Esophagus squamous epithelium (tissue), 5 donors: ENCODE measurements around the gene IL18. TPM values are rescaled to one million over a fixed set of nuclear protein-coding genes. Genes with fewer than 3 reads are reported as not detected.

Experiments
- DNase-seq: peaks from one replicate; lab custom pipeline; 2025; lab: John Stamatoyannopoulos, UW
- H3K27ac ChIP-seq, 4 donors: fragments of 200-600 bp; sonication (generic); one replicate each; pipeline ENCODE4 v1.5.1; 2016 to 2019; ENCODE audit warnings: mild to moderate bottlenecking in 1 of 4
- H3K27me3 ChIP-seq, 4 donors: fragments of 200-600 bp; sonication (generic); 1 replicate in 3 of 4; 2 replicates in 1 of 4; pipeline versions ENCODE4 v1.5.1 to v1.6.0; 2017 to 2021; ENCODE audit warnings: antibody characterized with exemption in 1 of 4
- H3K36me3 ChIP-seq, 3 donors: fragments of 200-600 bp; sonication (generic); one replicate each; pipeline ENCODE4 v1.5.1; 2016 to 2019
- H3K4me1 ChIP-seq, 3 donors: fragments of 200-600 bp; sonication (generic); one replicate each; pipeline ENCODE4 v1.5.1; 2017 to 2019
- H3K4me3 ChIP-seq, 4 donors: fragments of 200-600 bp; sonication (generic); 1 replicate in 3 of 4; 2 replicates in 1 of 4; pipeline ENCODE4 v1.5.1; 2016 to 2019; ENCODE audit warnings: mild to moderate bottlenecking in 2 of 4, moderate library complexity in 1 of 4
- H3K9me3 ChIP-seq, 3 donors: fragments of 200-600 bp; sonication (generic); one replicate each; pipeline ENCODE4 v1.5.1; 2016 to 2019
- CTCF ChIP-seq, 6 experiments: fragments of 450-650 bp in 4 of 6; fragments of 200-600 bp in 2 of 6; sonication (generic) in 2 of 6; IDR thresholded peaks; one replicate each; pipeline ENCODE4 v1.5.1; 2016 to 2019; ENCODE audit warnings: antibody characterized with exemption in 6 of 6, mild to moderate bottlenecking in 4 of 6, moderate library complexity in 4 of 6
- POLR2A ChIP-seq, 4 donors: fragments of 450-650 bp; IDR thresholded peaks; one replicate each; pipeline ENCODE4 v1.6.1; 2017; ENCODE audit warnings: antibody characterized with exemption in 4 of 4, mild to moderate bottlenecking in 4 of 4, moderate library complexity in 3 of 4
- WGBS, 2 donors: methylation state at CpG; one replicate each; pipeline ENCODE4 v1.1.5; 2018; 5-methylcytosine and 5-hydroxymethylcytosine counted together
- intact Hi-C: fragments of 100-400 bp; cut with DNase I; formaldehyde crosslinking; loops from one replicate; pipeline ENCODE4 v1.15.0; 2022
- total RNA-seq, 4 donors: library from RNA; depleted of rRNA; stranded (reverse); fragments of >200 nt; gene quantifications; one replicate each; pipeline ENCODE4 v1.1.0, GENCODE V29; 2016
- donor health status: DM: yes; HTN: yes; CAD: no.

The IL18 gene
- total RNA-seq, 4 donors from 2014 or later, result 43.7 to 125 (median 98.3) TPM

DNA sequence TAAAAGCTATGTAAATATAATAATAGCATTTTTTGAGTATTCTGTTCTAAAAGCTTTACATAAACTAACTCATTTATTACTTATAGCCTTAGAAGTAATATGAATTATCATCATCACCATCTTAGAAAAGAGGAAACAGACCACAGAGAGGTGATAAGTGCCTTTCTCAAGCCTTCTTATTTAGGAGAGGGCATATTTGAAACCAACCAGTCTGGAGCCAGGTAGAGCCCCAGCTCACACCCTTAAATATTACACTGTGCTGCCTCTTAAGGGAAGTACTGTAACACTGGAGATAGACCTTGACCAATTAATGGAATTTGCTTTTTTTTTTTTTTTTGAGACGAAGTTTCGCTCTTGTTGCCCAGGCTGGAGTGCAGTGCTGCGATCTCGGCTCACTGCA, 13.7 kb upstream of the IL18 start:
- no peaks in the 10 kb centered on the region for H3K9me3 ChIP-seq
- 84 to 88% methylated on average over 4 of the region's 4 CpGs for WGBS, 2 donors
- TF ChIP-seq CTCF (IDR thresholded peaks at IDR 0.05) (no peak), POLR2A (IDR thresholded peaks at IDR 0.05) (no peak)
- intact Hi-C loops, result loop anchor here (10.0 kb wide), 1 partner anchor 63 kb away; no protein-coding TSS in a partner anchor
- no peak overlapping the region for H3K27ac ChIP-seq
- DNase-seq, result no peak
- H3K27me3 ChIP-seq, result no peaks in the 10 kb centered on the region
- H3K36me3 ChIP-seq, result no peaks in the 10 kb centered on the region
- H3K4me3 ChIP-seq, result no peak overlapping the region
- peaks cover 0 to 17% (median 3%) of the 10 kb centered on the region in 3 donors for H3K4me1 ChIP-seq

DNA sequence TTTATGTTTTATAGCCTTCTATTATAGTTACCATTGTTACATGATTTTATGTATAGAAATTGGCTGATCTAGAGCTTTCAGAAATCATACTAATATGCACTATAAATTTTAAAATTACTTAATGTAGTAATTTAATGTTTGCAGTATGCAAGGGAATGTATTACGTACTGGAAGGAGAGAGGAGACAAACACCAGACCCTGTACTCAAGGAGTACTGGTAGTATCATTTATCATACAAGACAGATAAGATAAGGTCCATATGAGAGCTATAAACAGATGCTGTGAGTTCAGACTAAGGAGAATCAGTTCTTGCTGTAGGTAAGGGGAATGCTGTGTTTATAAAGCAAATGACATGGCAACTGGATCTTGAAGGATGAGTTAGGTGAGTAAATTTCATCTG, 12.2 kb upstream of the IL18 start:
- no peaks in the 10 kb centered on the region for H3K27me3 ChIP-seq
- WGBS, 2 donors, result 90 to 94% methylated on average over 1 of the region's 1 CpG
- TF ChIP-seq CTCF (IDR thresholded peaks at IDR 0.05), result no peak
- TF ChIP-seq POLR2A (IDR thresholded peaks at IDR 0.05), result no peak
- peak overlapping the region in 1 of 4 donors; percentile 70 for H3K27ac ChIP-seq
- H3K4me3 ChIP-seq, result peak overlapping the region; percentile 7 to 54 (median 32)
- H3K9me3 ChIP-seq, result no peaks in the 10 kb centered on the region
- intact Hi-C loops, result loop anchor here (10.0 kb wide), 1 partner anchor 61 kb away; no protein-coding TSS in a partner anchor
- DNase-seq, result no peak
- peaks cover 0 to 17% (median 3%) of the 10 kb centered on the region in 3 donors for H3K4me1 ChIP-seq
- H3K36me3 ChIP-seq, result no peaks in the 10 kb centered on the region

DNA sequence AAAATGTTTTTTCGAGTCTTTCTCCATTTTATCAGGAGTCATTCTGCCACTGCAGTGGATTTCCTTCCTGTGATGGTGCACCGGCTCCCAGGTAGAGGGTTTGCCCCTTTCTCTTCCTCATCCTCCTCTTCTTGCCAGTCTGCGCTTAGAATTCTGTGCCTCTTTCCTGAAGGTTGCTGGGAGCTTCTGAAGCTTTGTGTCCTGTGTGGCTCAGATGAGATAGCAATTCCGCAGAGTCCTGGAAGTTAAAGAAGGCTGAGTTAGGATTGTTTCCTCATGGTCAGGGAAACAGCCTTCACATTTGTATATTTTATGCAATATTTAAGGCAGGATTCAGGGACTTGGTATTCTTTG, 11.7 kb upstream of the IL18 start:
- Histone ChIP-seq H3K27ac (peak overlapping the region; percentile 11 to 70 (median 64)), H3K4me1 (peaks cover 0 to 17% (median 3%) of the 10 kb centered on the region in 3 donors), H3K27me3 (no peaks in the 10 kb centered on the region), H3K4me3 (peak overlapping the region; percentile 7 to 54 (median 32)), H3K9me3 (no peaks in the 10 kb centered on the region), H3K36me3 (no peaks in the 10 kb centered on the region)
- intact Hi-C loops, result loop anchor here (10.0 kb wide), 1 partner anchor 61 kb away; no protein-coding TSS in a partner anchor
- TF ChIP-seq CTCF (IDR thresholded peaks at IDR 0.05) (no peak), POLR2A (IDR thresholded peaks at IDR 0.05) (peak in 1 of 4 donors; percentile 4)
- WGBS, 2 donors, result 16 to 22% methylated on average over 4 of the region's 4 CpGs
- no peak for DNase-seq

GRCh38 chr11:112174789-112175598, 11.1 kb upstream of the IL18 start, which contains the start of gene BCO2:
Gene BCO2 (plus strand): TSS chr11:112175512. CDS start chr11:112175602, 90 bp downstream.
- peak within 1 kb of the TSS; percentile 7 to 54 (median 32) for H3K4me3 ChIP-seq
- TF ChIP-seq POLR2A (IDR thresholded peaks at IDR 0.05) (no peak), CTCF (IDR thresholded peaks at IDR 0.05) (peak; percentile 65 to 92 (median 80))

DNA sequence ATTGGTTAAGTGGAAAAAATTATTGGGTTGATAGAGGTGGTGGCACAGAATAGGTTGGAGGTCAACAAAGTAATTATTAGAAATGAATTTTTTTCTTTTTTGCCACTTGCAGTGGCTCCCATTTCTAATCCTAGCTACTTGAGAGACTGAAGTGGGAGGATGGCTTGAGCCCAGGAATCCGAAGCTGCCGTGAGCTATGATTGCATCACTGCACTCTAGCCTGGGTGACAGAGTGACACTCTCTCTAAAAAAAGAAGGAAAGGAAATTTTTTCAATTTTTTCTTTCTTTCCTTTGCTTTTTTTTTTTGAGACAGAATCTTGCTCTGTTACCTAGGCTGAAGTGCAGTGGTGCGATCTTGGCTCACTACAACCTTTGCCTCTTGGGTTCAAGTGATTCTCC, 9.3 kb upstream of the IL18 start:
- H3K36me3 ChIP-seq, result no peaks in the 10 kb centered on the region
- no peaks in the 10 kb centered on the region for H3K27me3 ChIP-seq
- TF ChIP-seq CTCF (IDR thresholded peaks at IDR 0.05), result no peak
- TF ChIP-seq POLR2A (IDR thresholded peaks at IDR 0.05), result no peak
- intact Hi-C loops, result loop anchor here (10.0 kb wide), 1 partner anchor 58 kb away; no protein-coding TSS in a partner anchor
- H3K4me3 ChIP-seq, result no peak overlapping the region
- H3K4me1 ChIP-seq, result peaks cover 0 to 17% (median 3%) of the 10 kb centered on the region in 3 donors
- WGBS, 2 donors, result 57 to 68% methylated on average over 3 of the region's 3 CpGs
- H3K9me3 ChIP-seq, result no peaks in the 10 kb centered on the region
- H3K27ac ChIP-seq, result no peak overlapping the region
- DNase-seq, result no peak

More at GRCh38 chr11:112174789-112175598, 11.1 kb upstream of the IL18 start, which contains the start of gene BCO2:
- Histone ChIP-seq H3K9me3 (no peaks in the 10 kb centered on the region), H3K4me1 (peaks cover 0 to 17% (median 3%) of the 10 kb centered on the region in 3 donors), H3K36me3 (no peaks in the 10 kb centered on the region), H3K27me3 (no peaks in the 10 kb centered on the region), H3K27ac (peak within 1 kb of the TSS; percentile 11 to 70 (median 64))
- intact Hi-C loops, result loop anchor here (10.0 kb wide), 1 partner anchor 60 kb away; no protein-coding TSS in a partner anchor
- no peak for DNase-seq
- WGBS, 2 donors, result 2 to 5% methylated on average over 11 of the region's 11 CpGs
